Hematopoietic multipotent progenitor cell treated with erythropoietin and hydrocortisone succinate and interleukin-3 and kit ligand, for 8 days (in vitro differentiated cells): Measurements from ENCODE around the gene KIF1A.
"Not testable (repeated sequence)": the region's sequence is repeated elsewhere in the genome, so short reads cannot be mapped to it uniquely, and the experiment has no call there.

Experiments
- DNase-seq: peaks from one replicate; pipeline ENCODE4 v3.0.0-alpha.2; 2015

KIF1A gene

GRCh38 chr2:240698852-240699561, 121.0 kb downstream of the KIF1A start:
- DNase-seq, result not testable (repeated sequence)

GRCh38 chr2:240696469-240696868, 123.5 kb downstream of the KIF1A start:
- DNase-seq, result not testable (repeated sequence)

- DNase-seq, result not testable (repeated sequence)
Observed at GRCh38 chr2:240695593-240695992, 124.4 kb downstream of the KIF1A start.

DNA sequence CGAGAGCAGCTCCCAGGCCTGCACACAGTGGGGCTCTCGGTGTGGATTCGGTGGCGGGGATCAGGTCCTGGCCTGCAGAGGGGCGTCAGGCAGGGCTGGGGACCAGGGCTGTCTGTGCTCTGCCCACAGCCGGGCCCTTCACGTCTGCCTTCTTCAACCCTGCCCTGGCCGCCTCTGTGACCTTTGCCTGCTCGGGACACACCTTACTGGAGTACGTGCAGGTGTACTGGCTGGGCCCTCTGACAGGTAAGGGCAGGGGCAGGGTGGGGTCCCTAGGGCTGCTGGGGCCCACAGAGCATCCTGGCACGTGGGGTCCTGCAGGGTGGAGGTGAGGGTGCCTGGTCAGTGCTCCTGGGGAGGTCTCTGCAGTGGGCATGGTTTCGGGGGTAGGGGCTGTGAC, 125.7 kb downstream of the KIF1A start:
- not testable (repeated sequence) for DNase-seq

GRCh38 chr2:240692583-240693561, 127.1 kb downstream of the KIF1A start:
- DNase-seq, result not testable (repeated sequence)

- DNase-seq, result not testable (repeated sequence)
Observed at GRCh38 chr2:240691631-240692420, 128.2 kb downstream of the KIF1A start, which contains the start of gene AQP12A. TSS of gene AQP12A (plus strand) at chr2:240691866. CDS start at chr2:240691914, 48 bp downstream.

DNA sequence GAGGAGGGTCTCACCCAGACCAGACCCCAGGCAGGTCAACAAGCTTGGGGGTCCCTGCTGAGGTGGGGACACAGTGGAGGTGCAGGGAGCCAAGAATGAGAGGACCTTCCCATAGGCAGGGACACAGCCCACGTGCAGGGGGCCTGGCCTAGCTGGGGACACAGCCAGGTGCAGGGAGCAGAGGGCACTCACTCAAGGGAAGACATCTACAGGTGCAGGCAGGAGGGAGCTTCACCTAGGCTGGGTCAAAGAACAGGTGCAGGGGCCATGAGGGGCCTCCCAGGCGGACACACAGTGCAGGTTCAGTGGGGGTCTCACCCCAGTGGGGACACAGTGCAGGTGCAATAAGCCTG, 129.0 kb downstream of the KIF1A start:
- not testable (repeated sequence) for DNase-seq

- not testable (repeated sequence) for DNase-seq
Observed at GRCh38 chr2:240690421-240691074, 129.5 kb downstream of the KIF1A start.

DNA sequence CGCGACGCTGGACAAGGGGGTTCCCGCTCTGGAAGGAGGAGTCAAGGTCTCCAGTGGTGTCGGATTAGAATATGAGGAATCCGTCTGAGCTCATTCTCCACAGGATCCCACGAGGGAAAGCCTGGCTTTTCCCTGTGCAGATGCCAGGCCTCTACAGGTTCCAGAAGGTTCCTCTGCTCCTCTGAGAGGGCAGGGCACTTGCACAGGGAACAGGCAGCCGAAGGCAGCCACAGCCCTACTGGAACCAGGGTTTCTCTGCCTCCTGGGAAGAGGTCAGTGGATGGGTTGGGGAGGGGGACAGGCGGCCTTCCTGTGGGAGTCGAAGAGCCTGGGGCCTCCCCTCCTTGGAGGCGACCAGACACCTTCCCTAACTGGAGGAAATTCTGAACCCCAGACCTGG, 130.0 kb downstream of the KIF1A start:
- no peak for DNase-seq

- DNase-seq, result no peak
Observed at GRCh38 chr2:240688553-240688919, 131.5 kb downstream of the KIF1A start.

DNA sequence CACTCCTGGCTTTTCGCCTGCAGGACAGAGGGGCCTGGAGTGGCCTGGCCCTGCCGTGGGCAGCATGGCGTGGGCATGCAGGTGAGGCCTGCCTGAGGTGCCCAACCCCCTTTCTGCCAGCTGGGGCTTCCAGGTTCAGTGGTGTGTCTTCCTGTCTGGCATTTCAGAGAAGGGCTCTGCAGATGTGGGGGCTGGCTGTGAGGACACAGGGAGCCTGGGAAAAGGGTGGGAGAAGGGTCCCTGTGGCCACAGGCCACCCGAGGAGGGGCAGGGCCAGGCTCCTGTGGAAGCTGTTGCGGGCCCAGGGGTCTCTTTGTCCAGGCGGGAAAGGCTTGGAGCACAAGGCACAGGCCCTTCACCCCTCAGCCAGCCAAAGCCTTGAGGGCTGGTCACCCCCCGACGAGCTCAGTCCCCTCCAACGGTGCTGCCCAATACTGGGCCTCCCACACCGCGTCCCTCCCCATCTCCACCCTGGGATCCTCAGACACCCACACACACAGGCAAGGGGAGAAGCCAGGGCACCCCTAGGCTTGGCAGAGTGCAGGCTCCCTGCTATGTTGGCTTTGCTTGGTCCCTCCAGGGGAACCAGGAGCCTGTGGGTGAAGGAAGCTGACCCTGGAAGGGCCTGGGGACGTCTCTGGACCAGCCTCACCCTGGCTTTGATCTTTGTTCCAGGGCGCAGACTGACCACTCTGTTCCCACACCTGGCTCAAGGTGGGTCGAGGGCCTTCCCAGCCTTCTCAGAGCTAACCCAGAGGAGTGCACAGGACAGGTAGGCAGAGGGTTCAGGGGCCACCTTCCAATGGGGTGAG, 132.1 kb downstream of the KIF1A start:
- DNase-seq, result no peak

DNA sequence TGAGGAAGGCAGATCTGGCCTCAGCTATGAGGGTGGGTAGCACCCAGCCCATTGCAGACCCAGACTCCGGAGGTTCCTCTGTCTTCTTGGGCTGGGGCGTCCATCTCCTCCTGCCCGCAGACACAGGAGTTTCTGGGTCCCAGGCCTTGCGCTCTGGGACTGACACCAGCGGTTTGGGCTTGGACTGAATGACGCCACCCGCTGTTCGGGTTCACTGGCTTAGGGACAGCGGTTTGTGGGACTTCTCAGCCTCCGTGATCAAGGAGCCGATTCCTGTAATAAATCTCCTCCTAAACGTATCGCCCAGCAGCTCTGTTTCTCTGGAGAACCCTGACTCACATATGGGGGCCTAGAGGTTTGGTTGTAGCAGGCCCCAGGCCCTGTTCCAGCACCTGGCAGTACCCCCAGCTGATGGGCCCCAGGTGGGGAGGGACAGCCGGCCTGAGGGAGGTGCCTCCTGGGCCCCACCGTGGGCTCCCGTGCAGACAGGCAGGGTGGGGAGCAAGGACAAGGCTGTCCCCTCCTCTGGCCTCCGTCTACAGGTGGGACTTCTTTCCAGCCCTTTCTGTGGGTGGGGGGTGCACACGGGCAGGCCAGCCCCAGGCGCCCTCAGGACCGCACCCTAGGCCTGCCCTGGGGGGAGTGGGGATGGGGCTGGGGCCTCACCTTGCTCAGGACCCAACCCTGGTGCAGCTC, 132.8 kb downstream of the KIF1A start:
- no peak for DNase-seq

DNA sequence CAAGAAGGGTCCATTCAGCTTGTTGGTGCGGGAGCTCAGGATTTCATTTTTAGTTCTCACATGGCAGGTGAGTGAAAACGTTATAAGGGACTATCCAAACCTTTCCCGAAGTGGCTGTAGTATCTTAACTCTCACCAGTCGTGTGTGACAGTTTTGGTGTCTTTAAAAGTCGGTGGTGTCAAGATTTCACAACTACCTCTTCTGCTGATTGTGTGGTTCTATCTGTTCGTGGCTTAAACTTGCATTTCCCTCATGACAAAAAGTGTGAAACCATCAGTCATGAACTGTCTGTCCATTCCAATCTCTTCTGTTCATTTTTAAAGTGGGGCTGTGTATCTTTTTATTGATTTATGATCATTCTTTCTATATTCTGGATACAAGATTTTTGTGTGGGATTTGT, 133.6 kb downstream of the KIF1A start:
- DNase-seq, result no peak

DNA sequence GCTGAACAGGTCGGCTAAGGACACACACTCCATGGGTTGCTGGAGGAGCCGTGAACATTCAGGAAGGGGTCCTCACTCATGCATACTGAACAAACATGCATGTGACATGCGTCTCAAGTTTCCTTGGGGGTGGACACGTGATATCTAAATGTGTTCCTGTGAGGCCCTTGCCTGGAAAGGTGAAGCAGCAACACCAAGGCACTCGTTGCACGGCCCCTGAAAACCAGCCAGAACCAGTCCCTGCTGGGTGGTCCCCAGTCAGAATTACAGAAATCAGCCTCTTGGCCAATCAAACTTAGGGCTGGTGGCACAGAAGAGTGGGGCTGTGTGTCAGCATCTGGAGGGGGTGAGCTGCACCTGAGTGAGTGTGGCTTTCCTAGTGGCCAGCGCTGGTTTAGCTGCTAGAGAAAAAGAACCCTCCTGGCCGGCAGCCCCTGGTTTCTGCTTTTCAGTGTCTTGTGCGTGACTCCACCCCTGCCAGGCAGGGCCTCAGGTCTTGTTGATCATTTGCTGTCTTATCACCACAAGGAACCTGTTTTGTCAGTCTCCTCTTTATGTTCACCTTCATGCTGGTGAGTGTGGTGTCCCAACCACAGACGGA, 134.1 kb downstream of the KIF1A start:
- DNase-seq, result no peak

GRCh38 chr2:240683980-240684728, 135.9 kb downstream of the KIF1A start:
- DNase-seq, result not testable (repeated sequence)

- DNase-seq, result not testable (repeated sequence)
Observed at GRCh38 chr2:240683329-240683979, 136.6 kb downstream of the KIF1A start.

DNA sequence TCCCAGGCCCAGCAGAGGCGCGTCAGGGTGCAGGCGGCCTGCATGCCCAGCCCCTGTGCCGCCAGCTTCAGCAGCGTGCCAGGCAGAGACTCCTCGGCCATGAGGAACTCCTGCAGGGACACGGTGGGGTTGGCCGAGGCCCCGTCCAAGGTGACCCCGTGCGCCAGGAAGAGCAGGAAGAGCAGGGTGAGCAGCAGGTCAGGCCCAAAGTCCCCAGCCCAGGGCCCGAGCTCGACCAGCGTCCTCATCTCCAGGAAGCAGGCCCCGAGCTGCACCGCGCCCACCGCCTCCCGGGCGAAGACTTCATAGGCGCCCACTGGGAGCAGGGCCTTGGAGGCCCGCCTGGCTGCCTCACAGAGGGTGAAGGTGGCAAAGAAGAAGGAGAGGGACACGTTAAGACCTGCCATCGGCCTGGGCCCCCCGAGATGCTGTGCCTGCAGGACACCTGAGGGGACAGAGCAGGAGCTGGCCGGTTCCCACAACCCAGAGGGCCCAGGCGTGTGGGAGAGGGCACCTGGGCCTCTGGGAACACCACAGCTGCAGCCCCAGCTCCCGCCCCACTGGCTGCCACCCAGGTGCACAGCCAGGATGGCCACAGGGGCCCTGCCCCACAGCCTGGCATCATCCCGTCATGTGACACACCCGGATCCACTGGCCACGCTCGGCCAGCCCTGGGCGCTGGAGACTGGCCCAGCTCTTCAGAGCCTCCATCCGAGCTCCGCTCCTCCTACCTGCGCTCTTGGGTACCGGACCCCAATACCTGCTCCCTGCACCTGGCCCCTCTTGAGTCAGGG, 137.4 kb downstream of the KIF1A start, which contains the start of gene AQP12B:
Gene AQP12B (minus strand): TSS at position 455 of the 794 bp plus-strand sequence. CDS start 48 bp downstream, at position 407.
- not testable (repeated sequence) for DNase-seq

- DNase-seq, result not testable (repeated sequence)
Observed at GRCh38 chr2:240680185-240680584, 139.8 kb downstream of the KIF1A start.
